HG03457 (cell line): Measurements from ENCODE around the gene RTF1.

Source experiments
- ATAC-seq: cut with Tn5 transposase; IDR thresholded peaks from one replicate; pipeline ENCODE4 v1.9.1; 2021; ENCODE audit warnings: moderate number of reproducible peaks; ENCODE audit not compliant: unreplicated experiment

Gene RTF1

GRCh38 chr15:41502795-41503668, 86.1 kb downstream of the RTF1 start:
- ATAC-seq, result no peak

GRCh38 chr15:41503669-41504010, 86.7 kb downstream of the RTF1 start:
- no peak for ATAC-seq

- ATAC-seq, result no peak
Measured at GRCh38 chr15:41504751-41505492, 88.0 kb downstream of the RTF1 start.

GRCh38 chr15:41505776-41506175, 88.9 kb downstream of the RTF1 start:
- ATAC-seq, result no peak

- ATAC-seq, result no peak
Measured at GRCh38 chr15:41506796-41507341, 90.0 kb downstream of the RTF1 start.

GRCh38 chr15:41507820-41508290, 91.0 kb downstream of the RTF1 start:
- no peak for ATAC-seq

- no peak for ATAC-seq
Measured at GRCh38 chr15:41510728-41511127, 93.8 kb downstream of the RTF1 start.

- ATAC-seq, result no peak
Measured at GRCh38 chr15:41511331-41511898, 94.5 kb downstream of the RTF1 start.

GRCh38 chr15:41511899-41512369, 95.0 kb downstream of the RTF1 start:
- no peak for ATAC-seq

GRCh38 chr15:41512512-41512939, 95.6 kb downstream of the RTF1 start:
- no peak for ATAC-seq

GRCh38 chr15:41512940-41513505, 96.1 kb downstream of the RTF1 start:
- no peak for ATAC-seq

- no peak for ATAC-seq
Measured at GRCh38 chr15:41513506-41514227, 96.8 kb downstream of the RTF1 start, which contains the start of gene LTK. Gene LTK, minus strand, starts transcription at chr15:41513827. Its CDS starts 118 bp downstream, at chr15:41513709.

GRCh38 chr15:41517895-41518449, 101.1 kb downstream of the RTF1 start:
- ATAC-seq, result no peak

GRCh38 chr15:41520636-41521035, 103.7 kb downstream of the RTF1 start:
- no peak for ATAC-seq

GRCh38 chr15:41521614-41522013, 104.7 kb downstream of the RTF1 start:
- no peak for ATAC-seq

- ATAC-seq, result no peak
Measured at GRCh38 chr15:41523097-41523496, 106.2 kb downstream of the RTF1 start.

- ATAC-seq, result no peak
Measured at GRCh38 chr15:41530363-41530956, 113.6 kb downstream of the RTF1 start.
